GM12801 (cell line): ENCODE data around the gene CDY2A.
"Not testable (repeated sequence)": the region's sequence is repeated elsewhere in the genome, so short reads cannot be mapped to it uniquely, and the experiment has no call there.

Experiments used
- CTCF ChIP-seq: IDR thresholded peaks from one replicate; pipeline ENCODE4 v1.5.1; 2011; ENCODE audit warnings: control low read depth; ENCODE audit not compliant: insufficient read length; ENCODE audit errors: extremely low read depth

The CDY2A gene

GRCh38 chrY:18025487-18025886 is at the start of gene CDY2A:
Gene CDY2A, plus strand, starts transcription at chrY:18025787. Its CDS starts 328 bp downstream, at chrY:18026115.
- TF ChIP-seq CTCF = not testable (repeated sequence)
